Keratinocyte (primary cell): ENCODE data around the gene MIA. TPM values are rescaled to one million over a fixed set of nuclear protein-coding genes. Genes with fewer than 3 reads are reported as not detected.
"Not testable (repeated sequence)": the region's sequence is repeated elsewhere in the genome, so short reads cannot be mapped to it uniquely, and the experiment has no call there.

ENCODE experiments used
- DNase-seq: peaks from one replicate; pipeline ENCODE4 v3.0.0-alpha.2; 2011; ENCODE audit warnings: low read depth, missing footprints, low spot score
- FAIRE-seq: peaks from 2 replicates; lab custom pipeline; 2011; peaks lifted over from hg19 to GRCh38; lab: Jason Lieb, UNC
- H2AFZ ChIP-seq: 2 replicates; pipeline ENCODE4 v1.6.0; 2012; ENCODE audit warnings: low read length, control low read depth, inconsistent platforms; ENCODE audit not compliant: control insufficient read depth
- H3K27ac ChIP-seq: 2 replicates; pipeline ENCODE4 v1.5.1; 2011; ENCODE audit warnings: low read length; ENCODE audit not compliant: control insufficient read depth, insufficient read depth
- H3K27me3 ChIP-seq: 3 replicates; pipeline ENCODE4 v1.6.0; 2011; ENCODE audit warnings: low read length; ENCODE audit not compliant: control insufficient read depth, insufficient read depth; ENCODE audit errors: extremely low read depth
- H3K36me3 ChIP-seq, 2 experiments: 2 replicates in 1 of 2; 3 replicates in 1 of 2; pipeline ENCODE4 v1.5.1; 2011; ENCODE audit warnings: low read length in 2 of 2, mild to moderate bottlenecking in 1 of 2; ENCODE audit not compliant: control insufficient read depth in 2 of 2, insufficient read depth in 2 of 2; ENCODE audit errors: extremely low read depth in 1 of 2
- H3K4me1 ChIP-seq: 3 replicates; pipeline ENCODE4 v1.5.1; 2011; ENCODE audit warnings: low read length; ENCODE audit not compliant: control insufficient read depth, insufficient read depth; ENCODE audit errors: extremely low read depth
- H3K4me2 ChIP-seq: 3 replicates; pipeline ENCODE4 v1.6.0; 2011; ENCODE audit warnings: low read depth, low read length; ENCODE audit not compliant: control insufficient read depth, insufficient read depth; ENCODE audit errors: extremely low read depth
- H3K4me3 ChIP-seq, 3 experiments: fragments of 200-600 bp in 1 of 3; sonication (generic) in 1 of 3; 2 replicates in 2 of 3; 3 replicates in 1 of 3; pipeline ENCODE4 v1.5.1; 2011 to 2016; ENCODE audit warnings: low read length in 3 of 3, mild to moderate bottlenecking in 3 of 3, control low read depth in 2 of 3, inconsistent platforms in 1 of 3, low read depth in 1 of 3, mixed read lengths in 1 of 3, mixed run types in 1 of 3, moderate library complexity in 1 of 3; ENCODE audit not compliant: control insufficient read depth in 2 of 3, insufficient read depth in 2 of 3; ENCODE audit errors: extremely low read depth in 1 of 3
- H3K79me2 ChIP-seq: 2 replicates; pipeline ENCODE4 v1.6.0; 2012; ENCODE audit warnings: low read length; ENCODE audit not compliant: control insufficient read depth, insufficient read depth
- H3K9ac ChIP-seq: 3 replicates; pipeline ENCODE4 v1.6.0; 2011; ENCODE audit warnings: low read length; ENCODE audit not compliant: control insufficient read depth, insufficient read depth; ENCODE audit errors: extremely low read depth
- H3K9me1 ChIP-seq: 3 replicates; pipeline ENCODE4 v1.6.0; 2011; ENCODE audit warnings: low read length; ENCODE audit not compliant: control insufficient read depth, insufficient read depth; ENCODE audit errors: extremely low read depth
- H3K9me3 ChIP-seq: 2 replicates; pipeline ENCODE4 v1.5.1; 2012; ENCODE audit warnings: low read depth, low read length; ENCODE audit not compliant: control insufficient read depth
- H4K20me1 ChIP-seq: 3 replicates; pipeline ENCODE4 v1.6.0; 2011; ENCODE audit warnings: low read length; ENCODE audit not compliant: control insufficient read depth, insufficient read depth; ENCODE audit errors: extremely low read depth
- EZH2 ChIP-seq: IDR thresholded peaks from one replicate; pipeline ENCODE4 v1.6.1; 2012; ENCODE audit warnings: inconsistent platforms, mild to moderate bottlenecking, low read length, moderate library complexity
- dilution Hi-C: fragments of 300-500 bp; cut with MboI; formaldehyde crosslinking; loops from one replicate; pipeline ENCODE4 v1.7.0; 2020; ENCODE audit warnings: low sequenced_read_pairs; ENCODE audit not compliant: extremely low pct_ligation_motif_present
- polyA plus RNA-seq, 5 experiments: library from polyadenylated mRNA; depleted of rRNA in 3 of 5; stranded (reverse) in 3 of 5; stranded (forward) in 1 of 5; unstranded in 1 of 5; fragments of >200 nt; gene quantifications; 1 replicate in 1 of 5; 2 replicates in 3 of 5; 3 replicates in 1 of 5; pipeline versions ENCODE4 v1.2.1 to v1.2.3, GENCODE V29; 2011 to 2012; ENCODE audit warnings: missing spikeins in 2 of 5, low read depth in 1 of 5, low replicate concordance in 1 of 5
- TF ChIP-seq, protein P1 (sequence below), 3 experiments: IDR thresholded peaks in 1 of 3; conservative IDR thresholded peaks in 1 of 3; optimal IDR thresholded peaks in 1 of 3; 2 replicates in 2 of 3; 3 replicates in 1 of 3; pipeline versions ENCODE3 to v1.5.1; 2011; ENCODE audit warnings: low read length in 3 of 3, mild to moderate bottlenecking in 3 of 3, moderate library complexity in 2 of 3, control low read depth in 1 of 3, inconsistent platforms in 1 of 3; ENCODE audit not compliant: insufficient read depth in 2 of 3; ENCODE audit errors: extremely low read depth in 1 of 3

Gene MIA
- polyA plus RNA-seq, 1 donor (not counting 4 experiments of a cell fraction or from before 2014, with no cell fraction given), result 3.4 TPM

DNA sequence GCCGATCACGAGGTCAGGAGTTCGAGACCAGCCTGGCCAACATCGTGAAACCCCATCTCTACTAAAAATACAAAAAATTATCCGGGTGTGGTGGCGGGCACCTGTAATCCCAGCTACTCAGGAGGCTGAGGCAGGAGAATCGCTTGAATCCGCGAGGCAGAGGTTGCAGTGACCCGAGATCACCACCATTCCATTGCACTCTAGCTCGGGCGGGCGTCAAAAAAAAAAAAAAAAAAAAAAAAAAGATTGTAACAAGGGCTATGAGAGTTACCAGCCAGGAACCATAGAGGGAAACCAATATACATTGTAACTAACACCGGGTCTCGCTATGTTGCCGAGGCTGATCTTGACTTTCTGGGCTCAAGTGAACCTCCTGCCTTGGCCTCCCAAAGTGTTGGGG lies 43.0 kb upstream of the MIA start:
- FAIRE-seq, H4K20me1 ChIP-seq, H3K4me1 ChIP-seq, H3K27me3 ChIP-seq, H2AFZ ChIP-seq, H3K27ac ChIP-seq, H3K79me2 ChIP-seq, H3K9ac ChIP-seq, DNase-seq, H3K4me2 ChIP-seq, H3K4me3 ChIP-seq, H3K9me1 ChIP-seq, dilution Hi-C loops, H3K9me3 ChIP-seq: not testable (repeated sequence)
- H3K36me3 ChIP-seq, result peaks cover 47 to 55% of the 10 kb centered on the region in 2 experiments

DNA sequence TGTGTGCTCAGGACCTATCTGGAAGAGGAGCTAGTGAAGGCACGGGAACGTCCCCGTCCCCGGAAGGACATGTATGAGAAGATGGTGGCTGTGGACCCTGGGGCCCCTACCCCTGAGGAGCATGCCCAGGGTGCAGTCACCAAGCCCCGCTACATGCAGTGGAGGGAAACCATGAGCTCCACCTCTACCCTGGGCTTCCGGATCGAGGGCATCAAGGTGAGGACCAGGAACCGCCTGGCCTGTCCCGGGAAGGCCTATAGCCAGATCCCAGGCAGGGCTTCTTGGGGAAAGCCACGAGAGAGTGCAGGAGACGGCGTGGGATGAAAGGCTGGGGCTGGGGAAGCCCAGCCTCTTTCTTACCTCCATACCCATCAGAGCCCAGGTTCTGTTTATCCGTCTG lies 42.2 kb upstream of the MIA start:
- TF ChIP-seq, protein P1, sequence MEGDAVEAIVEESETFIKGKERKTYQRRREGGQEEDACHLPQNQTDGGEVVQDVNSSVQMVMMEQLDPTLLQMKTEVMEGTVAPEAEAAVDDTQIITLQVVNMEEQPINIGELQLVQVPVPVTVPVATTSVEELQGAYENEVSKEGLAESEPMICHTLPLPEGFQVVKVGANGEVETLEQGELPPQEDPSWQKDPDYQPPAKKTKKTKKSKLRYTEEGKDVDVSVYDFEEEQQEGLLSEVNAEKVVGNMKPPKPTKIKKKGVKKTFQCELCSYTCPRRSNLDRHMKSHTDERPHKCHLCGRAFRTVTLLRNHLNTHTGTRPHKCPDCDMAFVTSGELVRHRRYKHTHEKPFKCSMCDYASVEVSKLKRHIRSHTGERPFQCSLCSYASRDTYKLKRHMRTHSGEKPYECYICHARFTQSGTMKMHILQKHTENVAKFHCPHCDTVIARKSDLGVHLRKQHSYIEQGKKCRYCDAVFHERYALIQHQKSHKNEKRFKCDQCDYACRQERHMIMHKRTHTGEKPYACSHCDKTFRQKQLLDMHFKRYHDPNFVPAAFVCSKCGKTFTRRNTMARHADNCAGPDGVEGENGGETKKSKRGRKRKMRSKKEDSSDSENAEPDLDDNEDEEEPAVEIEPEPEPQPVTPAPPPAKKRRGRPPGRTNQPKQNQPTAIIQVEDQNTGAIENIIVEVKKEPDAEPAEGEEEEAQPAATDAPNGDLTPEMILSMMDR (optimal IDR thresholded peaks at IDR 0.05 in 1 of 3, IDR thresholded peaks at IDR 0.05 in 1 of 3, conservative IDR thresholded peaks at IDR 0.05 in 1 of 3; ENCODE audit: extremely low read depth in 1 of 3, insufficient read depth in 2 of 3, low read length in 3 of 3), result no peak
- TF ChIP-seq EZH2, result no peak
- Histone ChIP-seq H3K27me3 (no peaks in the 10 kb centered on the region), H3K9me3 (no peaks in the 10 kb centered on the region), H3K36me3 (peaks cover 44 to 54% of the 10 kb centered on the region in 2 experiments), H3K27ac (no peak overlapping the region), H3K9ac (no peak overlapping the region), H4K20me1 (no peaks in the 10 kb centered on the region), H2AFZ (no peak overlapping the region), H3K4me2 (no peak overlapping the region), H3K4me1 (peaks cover 9% of the 10 kb centered on the region), H3K4me3 (no peak overlapping the region), H3K79me2 (peaks cover 2% of the 10 kb centered on the region), H3K9me1 (no peaks in the 10 kb centered on the region)
- dilution Hi-C loops, result no loop called here
- DNase-seq (no peak), FAIRE-seq (no peak)
